GM18511 (cell line): Measurements from ENCODE around the gene MMRN1.

Source experiments
- ATAC-seq: cut with Tn5 transposase; IDR thresholded peaks from one replicate; pipeline ENCODE4 v1.9.1; 2021; ENCODE audit warnings: mild to moderate bottlenecking, moderate library complexity; ENCODE audit not compliant: unreplicated experiment

Gene MMRN1

DNA sequence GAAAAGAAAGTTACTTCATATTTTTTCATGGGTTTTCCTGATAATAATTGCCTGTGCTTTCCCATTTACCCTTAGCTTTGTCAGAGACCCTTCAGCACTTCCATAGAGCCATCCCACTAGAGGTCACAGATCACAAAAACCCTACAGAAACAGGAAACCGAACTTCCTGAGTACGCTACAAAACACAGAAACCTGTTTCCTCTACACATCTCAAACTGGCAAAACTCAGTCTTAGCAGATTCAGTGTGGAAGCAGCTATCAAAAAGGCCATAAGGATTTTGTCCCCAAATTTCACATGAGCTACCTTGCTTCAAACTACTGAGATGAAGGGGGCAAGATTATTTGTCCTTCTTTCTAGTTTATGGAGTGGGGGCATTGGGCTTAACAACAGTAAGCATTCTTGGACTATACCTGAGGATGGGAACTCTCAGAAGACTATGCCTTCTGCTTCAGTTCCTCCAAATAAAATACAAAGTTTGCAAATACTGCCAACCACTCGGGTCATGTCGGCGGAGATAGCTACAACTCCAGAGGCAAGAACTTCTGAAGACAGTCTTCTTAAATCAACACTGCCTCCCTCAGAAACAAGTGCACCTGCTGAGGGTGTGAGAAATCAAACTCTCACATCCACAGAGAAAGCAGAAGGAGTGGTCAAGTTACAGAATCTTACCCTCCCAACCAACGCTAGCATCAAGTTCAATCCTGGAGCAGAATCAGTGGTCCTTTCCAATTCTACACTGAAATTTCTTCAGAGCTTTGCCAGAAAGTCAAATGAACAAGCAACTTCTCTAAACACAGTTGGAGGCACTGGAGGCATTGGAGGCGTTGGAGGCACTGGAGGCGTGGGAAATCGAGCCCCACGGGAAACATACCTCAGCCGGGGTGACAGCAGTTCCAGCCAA, at the start of gene MMRN1:
Gene MMRN1, plus strand, starts transcription at position 206 of the 902 bp plus-strand sequence. Its CDS starts 118 bp downstream, at position 324.
- peak; percentile 75 for ATAC-seq

DNA sequence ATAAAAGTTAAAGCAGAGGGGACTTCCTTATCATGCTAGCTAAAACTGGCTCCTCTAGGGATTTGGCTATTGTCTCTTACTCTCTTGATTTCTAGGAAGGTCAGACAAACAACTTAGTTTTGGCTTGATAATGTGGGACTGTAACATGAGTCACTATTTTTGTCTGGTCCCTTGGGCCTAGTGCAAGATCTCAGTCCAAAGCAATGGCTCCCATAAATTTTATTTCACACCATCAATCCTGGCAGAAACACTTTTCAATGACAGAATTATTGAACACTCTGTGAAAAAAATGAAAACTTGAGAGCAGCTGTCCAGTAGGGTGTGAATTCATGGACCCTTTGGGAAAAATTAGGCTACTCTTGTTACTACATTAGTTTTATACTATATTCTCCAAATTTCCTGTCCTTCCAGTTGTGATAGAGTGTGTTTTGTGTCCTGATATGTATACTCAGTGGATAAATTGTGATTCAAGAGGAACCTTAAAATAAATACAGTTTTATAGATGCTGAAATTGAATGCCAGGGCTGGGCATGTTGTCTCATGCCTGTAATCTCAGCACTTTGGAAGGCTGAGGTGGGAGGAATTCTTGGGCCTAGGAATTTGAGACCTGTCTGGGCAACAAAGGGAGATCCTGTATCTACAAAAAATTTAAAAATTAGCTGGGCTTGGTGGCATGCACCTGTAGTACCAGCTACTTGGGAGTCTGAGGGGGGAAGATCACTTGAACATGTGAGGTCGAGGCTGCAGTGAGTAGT, 46.9 kb upstream of the MMRN1 start:
- no peak for ATAC-seq

- ATAC-seq: no peak
Measured at GRCh38 chr4:89855236-89855635, 39.4 kb upstream of the MMRN1 start.

- no peak for ATAC-seq
Measured at GRCh38 chr4:89860971-89861370, 33.7 kb upstream of the MMRN1 start.

GRCh38 chr4:89863533-89863932, 31.1 kb upstream of the MMRN1 start:
- no peak for ATAC-seq

- ATAC-seq: no peak
Measured at GRCh38 chr4:89868276-89868675, 26.4 kb upstream of the MMRN1 start.

- ATAC-seq: no peak
Measured at GRCh38 chr4:89868999-89869589, 25.6 kb upstream of the MMRN1 start.

- ATAC-seq: no peak
Measured at GRCh38 chr4:89871211-89871610, 23.4 kb upstream of the MMRN1 start.

DNA sequence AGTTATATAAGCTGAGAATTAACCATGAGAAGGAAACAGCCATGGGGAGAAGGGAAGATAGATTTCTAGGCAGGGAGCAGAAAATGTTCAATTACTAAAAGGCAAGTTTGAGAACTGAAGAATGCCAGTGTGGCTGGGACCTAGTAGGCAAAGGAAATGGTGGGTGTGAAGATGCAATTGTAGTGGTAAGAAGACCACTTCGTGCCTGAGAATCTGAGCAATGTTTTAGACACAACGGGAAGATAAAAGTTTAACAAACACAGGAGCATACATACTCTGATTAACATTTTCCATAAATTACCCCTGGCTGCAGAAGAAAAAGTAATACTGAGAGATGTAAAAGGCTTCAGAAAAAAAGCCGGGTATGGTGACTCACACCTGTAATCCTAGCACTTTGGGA, 18.1 kb upstream of the MMRN1 start:
- ATAC-seq: no peak

DNA sequence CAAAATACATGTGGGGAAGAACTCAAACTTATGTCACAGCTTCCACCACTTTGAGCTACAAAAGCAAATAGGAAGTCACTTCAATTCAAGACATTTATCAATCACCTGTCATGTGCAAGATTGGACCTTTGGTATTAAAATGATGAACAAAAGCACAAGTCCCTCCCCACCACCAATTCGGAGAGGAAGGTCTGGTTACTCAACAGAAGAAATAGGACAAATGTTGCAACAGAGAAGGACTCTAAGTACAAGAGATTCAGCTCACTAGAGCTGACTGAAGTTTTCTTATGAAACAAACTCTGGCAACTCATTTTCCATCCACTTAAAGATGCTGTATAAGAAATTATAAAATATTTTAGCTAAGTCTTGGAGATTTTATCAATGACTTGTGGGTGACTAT, 16.0 kb upstream of the MMRN1 start:
- no peak for ATAC-seq

GRCh38 chr4:89879215-89879614, 15.4 kb upstream of the MMRN1 start:
- no peak for ATAC-seq

- no peak for ATAC-seq
Measured at GRCh38 chr4:89889289-89889688, 5.4 kb upstream of the MMRN1 start.

DNA sequence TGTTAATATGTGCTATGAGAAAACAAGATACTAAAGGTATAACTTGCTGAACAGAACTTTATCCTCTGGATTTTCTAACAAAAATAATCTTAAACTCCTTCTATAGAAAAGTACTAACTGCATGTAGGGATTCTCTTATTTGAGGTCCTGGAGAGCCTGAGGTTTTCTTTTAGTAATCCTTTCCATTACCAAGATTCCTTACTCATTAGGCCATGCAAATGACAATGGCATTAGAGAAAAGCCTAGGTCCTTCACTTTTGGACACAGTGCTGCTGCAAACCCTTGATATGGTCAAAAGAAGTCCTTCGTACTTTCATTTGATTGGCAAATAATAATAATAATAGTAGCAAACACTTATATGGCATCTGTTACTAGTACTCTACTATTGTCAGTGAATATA, 3.2 kb downstream of the MMRN1 start:
- ATAC-seq: no peak

DNA sequence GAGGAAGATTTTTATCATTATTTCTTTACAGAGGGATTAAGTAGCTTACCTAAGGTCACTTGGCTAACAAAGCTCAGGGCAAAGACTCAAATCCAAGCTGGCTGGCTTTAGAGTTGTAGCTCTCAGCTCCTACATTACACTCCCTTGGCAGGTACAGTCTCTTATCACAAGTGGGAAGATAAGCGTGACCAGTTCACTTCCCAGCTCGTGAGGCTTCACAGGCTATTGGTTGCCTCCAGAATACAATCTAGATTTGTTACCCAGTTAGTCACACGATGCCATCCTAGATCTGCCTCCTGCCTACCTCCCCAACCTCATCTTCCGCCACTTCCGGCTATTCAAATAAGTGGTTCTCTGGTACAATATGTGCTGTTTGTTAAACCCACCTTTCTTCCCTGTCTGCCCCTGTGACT, 3.7 kb downstream of the MMRN1 start:
- ATAC-seq: peak; percentile 39

DNA sequence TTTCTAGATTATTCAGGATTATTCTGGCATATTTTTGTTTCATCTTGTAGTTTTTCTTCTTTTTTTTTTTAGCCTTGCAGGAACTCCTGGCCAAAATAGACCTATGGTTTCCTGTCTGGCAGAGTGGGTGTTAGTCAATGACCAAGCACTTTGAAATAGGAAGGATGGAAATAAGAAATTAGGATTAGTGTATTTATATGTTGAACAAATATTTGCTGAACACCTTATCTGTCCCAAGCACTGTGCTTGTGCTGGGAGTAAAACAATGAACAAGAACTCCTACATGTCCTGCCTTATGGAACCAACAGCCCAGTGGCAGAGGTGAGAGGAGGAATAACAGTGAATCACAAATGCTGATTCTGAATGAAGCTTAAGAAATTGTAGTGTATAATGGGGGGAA, 4.5 kb downstream of the MMRN1 start:
- ATAC-seq: no peak

GRCh38 chr4:89899854-89900253, 5.2 kb downstream of the MMRN1 start:
- ATAC-seq: no peak

DNA sequence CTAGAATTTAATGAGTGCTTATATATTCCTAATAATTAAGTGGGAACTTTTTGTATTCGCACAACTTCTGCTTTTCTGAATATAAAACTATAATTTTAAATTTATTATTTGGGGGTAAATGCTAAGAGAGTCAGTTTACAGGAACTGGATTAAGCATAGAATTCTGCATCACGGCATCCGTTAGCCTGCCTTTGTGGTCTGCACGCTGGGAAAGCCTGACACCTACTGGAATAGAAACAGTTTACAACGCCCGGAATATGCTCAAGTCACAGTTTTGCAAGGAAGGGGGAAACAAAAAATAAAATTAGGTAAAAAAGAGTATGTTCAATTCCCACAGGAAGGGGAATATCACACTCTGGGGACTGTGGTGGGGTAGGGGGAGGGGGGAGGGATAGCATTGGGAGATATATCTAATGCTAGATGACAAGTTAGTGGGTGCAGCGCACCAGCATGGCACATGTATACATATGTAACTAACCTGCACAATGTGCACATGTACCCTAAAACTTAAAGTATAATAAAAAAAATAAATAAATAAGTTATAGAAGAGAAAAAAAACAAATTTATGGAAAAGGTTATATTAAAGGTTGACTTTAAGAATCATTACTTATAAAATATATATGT, 7.3 kb downstream of the MMRN1 start:
- ATAC-seq: peak; percentile 87

DNA sequence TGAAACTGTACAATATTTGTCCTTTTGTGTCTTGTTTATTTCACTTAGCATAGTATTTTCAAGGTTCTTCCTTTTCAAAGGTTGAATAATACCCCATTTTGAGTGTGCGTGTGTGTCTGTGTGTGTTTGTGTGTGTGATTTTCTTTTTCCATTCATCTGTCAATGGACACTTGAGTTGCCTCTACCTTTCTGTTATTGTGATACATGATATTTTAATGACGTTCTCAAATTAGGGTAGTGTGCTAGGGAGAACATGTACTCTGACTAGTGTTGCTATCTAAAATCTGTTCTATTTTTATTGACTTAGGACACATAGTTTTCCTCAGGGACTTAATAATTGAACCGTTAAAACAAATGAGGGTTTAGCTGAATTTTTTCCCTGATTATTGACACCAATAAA, 9.9 kb downstream of the MMRN1 start:
- no peak for ATAC-seq

- ATAC-seq: no peak
Measured at GRCh38 chr4:89906316-89906715, 11.7 kb downstream of the MMRN1 start.

GRCh38 chr4:89906777-89907521, 12.3 kb downstream of the MMRN1 start:
- no peak for ATAC-seq

GRCh38 chr4:89909889-89910288, 15.2 kb downstream of the MMRN1 start:
- ATAC-seq: no peak
